Amygdala (tissue), 56 donors: Measurements from ENCODE around the gene CLEC18A.

Source experiments
- DNase-seq, 56 donors: peaks; one replicate each; lab custom pipeline; 2025; lab: John Stamatoyannopoulos, UW

Gene CLEC18A

GRCh38 chr16:69929480-69929879 is 21.7 kb upstream of the CLEC18A start:
- DNase-seq = no peak

DNA sequence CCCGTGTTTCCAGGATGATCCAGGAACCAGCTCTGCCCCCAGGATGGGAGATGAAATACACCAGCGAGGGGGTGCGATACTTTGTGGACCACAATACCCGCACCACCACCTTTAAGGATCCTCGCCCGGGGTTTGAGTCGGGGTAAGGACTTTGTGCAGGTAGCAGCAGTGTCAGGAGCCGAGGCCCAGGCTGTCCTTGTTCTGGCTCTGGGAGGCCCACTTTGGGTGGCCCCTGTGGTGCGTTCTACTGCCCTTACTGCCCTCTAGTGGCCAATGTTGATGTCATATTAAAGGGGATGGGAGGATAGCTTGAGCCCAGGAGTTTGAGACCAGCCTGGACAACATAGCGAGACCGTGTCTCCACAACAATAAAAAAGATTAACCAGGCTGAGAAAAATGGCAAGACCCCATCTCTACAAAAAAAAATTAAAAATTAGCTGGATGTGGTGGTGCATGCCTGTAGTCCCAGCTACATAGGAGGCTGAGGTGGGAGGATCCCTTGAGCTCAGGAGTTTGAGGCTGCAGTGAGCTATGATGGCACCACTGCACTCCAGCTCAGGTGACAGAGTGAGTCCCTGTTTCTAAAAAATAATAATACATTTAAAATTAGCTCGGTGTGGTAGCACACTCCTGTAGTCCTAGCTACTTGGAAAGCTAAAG is 20.9 kb upstream of the CLEC18A start:
- peak in 22 of 56 donors; percentile 10 to 55 (median 26) for DNase-seq

DNA sequence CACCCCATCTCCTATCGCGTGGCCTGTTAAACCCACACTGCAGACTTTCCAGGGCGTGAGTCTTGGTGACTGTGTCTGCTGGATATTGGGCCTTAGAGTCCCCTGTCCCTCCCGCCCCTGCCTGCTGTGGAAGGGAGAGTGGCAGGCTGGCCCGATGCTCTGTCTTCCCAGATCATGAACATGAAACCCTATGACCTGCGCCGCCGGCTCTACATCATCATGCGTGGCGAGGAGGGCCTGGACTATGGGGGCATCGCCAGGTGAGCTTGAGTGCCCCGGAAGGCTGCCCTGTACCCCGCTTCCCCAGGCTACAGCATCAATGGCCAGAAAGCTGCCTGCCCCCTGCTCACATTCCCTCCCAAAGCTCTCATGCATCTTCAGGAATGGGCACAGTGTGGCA is 19.5 kb upstream of the CLEC18A start:
- DNase-seq = no peak

GRCh38 chr16:69932228-69932627 is 18.9 kb upstream of the CLEC18A start:
- peak in 31 of 56 donors; percentile 8 to 78 (median 43) for DNase-seq

DNA sequence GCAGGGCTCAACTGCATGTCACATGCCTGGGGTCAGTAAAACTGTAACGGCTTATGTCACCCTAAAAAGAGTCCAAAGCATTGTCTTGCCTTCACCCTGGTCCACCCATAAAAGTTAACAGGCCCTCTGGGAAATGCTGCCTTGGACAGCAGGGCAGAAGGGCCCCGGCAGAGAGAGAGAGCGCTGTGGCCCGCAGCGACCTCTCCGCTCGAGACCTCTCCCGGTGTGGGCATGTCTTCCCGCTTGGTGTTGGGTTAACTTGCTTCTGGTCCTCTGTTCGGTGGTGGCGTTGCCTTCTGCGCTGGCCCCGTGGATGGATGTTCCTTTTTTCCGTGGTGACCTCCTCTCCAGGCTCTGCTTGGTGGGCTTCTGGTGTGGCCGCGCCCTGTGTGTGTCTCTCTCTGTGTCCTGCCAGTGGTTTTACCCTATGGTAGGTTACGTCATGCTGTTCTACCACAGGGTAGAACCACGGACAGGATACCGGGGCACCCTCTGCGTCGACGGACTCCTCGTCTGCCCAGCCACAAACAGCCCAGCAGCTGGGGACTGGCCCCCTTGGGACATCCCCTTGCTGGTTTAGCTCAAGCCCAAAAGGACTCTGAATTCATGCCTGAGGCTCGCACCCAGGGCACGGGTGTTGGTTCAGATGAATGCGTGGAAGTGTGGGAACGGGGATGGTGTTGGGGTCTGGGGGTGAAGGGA is 18.3 kb upstream of the CLEC18A start:
- DNase-seq = peak in 1 of 56 donors; percentile 43

DNA sequence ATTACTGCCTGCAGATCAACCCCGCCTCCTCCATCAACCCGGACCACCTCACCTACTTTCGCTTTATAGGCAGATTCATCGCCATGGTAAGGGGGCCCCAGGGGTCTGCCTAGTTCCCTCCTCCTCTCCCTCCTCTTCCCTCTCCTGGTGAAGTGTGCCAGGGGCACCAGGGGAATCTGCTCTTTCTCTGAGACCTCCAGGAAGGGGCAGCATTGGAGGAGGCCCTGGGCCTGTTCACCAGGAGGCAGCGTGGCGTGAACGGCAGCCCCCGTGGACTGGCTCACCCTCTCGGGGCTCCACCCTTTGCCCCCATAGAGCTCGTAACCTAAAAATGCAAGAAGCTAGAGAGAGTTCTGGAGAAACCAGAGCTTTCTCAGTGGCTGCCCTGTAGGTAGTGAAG is 17.1 kb upstream of the CLEC18A start:
- no peak for DNase-seq

GRCh38 chr16:69934751-69935150 is 16.4 kb upstream of the CLEC18A start:
- no peak for DNase-seq

DNA sequence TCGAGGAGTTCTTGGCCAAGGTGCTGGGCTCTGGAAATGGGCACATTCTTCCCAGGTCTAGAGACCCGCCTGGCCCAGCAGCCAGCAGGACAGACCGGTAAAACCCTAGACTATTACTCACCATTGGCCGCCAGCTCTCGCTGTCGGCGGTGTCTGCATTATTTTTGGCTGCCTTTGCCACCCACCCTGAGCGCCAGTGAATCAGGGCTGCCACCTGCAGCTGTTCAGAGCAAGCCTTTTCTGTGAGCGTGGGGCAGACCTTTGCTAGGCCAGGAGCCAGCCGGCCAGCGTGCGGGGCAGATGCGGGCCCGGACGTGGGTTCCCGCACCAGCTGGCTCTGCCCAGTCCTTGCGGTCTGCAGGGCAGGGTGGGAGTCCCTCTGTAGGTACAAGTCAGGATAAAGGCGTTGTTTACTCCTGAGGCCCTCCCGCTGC is 15.8 kb upstream of the CLEC18A start:
- DNase-seq = peak in 5 of 56 donors; percentile 5 to 24 (median 11)

GRCh38 chr16:69935740-69936139 is 15.4 kb upstream of the CLEC18A start:
- DNase-seq = no peak

- no peak for DNase-seq
Measured at GRCh38 chr16:69936252-69936651, 14.9 kb upstream of the CLEC18A start.

GRCh38 chr16:69936751-69937211 is 14.4 kb upstream of the CLEC18A start:
- DNase-seq = no peak

DNA sequence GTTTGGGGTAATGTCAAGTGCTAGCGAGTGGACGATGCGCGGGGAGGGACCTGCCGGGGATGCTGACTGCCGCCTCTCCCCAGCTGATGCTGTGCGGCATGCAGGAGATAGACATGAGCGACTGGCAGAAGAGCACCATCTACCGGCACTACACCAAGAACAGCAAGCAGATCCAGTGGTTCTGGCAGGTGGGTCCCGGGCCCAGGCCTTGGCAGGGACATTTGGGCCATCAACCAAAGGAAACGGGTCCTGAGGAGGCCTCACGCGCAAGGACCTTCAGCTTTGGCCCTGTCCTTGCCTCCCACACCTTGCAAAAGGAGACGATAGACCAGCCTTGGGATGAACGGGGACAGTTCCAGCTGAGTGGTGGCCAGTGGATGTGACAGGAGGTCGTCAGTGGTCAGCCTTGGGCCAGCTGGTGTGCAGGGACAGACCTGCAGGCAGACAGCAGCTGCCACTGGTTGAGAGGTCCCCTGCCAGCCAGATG is 13.6 kb upstream of the CLEC18A start:
- peak in 41 of 56 donors; percentile 15 to 76 (median 40) for DNase-seq

DNA sequence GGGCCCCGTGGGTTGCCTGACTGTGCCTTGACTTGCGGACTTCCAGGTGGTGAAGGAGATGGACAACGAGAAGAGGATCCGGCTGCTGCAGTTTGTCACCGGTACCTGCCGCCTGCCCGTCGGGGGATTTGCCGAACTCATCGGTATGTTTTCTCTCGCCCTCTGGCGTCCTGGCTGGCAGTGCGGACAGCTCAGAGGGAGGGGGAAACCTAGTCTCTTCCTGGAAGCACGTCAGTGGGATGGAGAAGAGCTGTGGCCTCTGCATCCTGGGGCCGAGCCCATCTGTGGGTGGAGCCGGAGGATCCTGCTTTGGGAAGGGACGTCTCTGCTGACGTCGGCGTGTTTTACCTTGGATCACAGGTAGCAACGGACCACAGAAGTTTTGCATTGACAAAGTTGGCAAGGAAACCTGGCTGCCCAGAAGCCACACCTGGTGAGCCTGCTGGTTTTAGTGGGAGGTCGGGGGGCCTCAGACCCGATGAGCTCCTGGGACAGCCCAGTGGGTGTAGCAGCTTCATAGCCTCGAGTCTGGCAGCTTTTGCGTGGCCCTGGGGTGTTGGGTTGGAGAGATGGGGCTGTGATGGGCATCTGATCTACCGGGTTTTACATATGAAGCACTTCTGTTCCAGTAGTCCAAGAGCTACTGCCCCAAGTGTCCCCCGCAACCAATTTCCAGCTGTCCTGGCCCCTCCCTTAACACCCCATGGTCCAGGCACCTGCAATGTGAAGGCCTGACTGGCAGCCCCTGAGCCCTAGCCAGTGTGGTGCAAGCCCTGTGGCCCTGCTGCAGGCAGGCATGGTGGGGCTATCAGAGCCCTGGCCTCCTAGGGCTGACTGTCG is 11.9 kb upstream of the CLEC18A start:
- DNase-seq = no peak

DNA sequence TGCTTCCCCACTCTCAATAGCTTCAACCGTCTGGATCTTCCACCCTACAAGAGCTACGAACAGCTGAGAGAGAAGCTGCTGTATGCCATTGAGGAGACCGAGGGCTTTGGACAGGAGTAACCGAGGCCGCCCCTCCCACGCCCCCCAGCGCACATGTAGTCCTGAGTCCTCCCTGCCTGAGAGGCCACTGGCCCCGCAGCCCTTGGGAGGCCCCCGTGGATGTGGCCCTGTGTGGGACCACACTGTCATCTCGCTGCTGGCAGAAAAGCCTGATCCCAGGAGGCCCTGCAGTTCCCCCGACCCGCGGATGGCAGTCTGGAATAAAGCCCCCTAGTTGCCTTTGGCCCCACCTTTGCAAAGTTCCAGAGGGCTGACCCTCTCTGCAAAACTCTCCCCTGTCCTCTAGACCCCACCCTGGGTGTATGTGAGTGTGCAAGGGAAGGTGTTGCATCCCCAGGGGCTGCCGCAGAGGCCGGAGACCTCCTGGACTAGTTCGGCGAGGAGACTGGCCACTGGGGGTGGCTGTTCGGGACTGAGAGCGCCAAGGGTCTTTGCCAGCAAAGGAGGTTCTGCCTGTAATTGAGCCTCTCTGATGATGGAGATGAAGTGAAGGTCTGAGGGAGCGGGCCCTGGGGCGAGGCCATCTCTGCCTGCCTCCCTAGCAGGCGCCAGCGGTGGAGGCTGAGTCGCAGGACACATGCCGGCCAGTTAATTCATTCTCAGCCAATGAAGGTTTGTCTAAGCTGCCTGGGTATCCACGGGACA is 11.1 kb upstream of the CLEC18A start:
- no peak for DNase-seq

DNA sequence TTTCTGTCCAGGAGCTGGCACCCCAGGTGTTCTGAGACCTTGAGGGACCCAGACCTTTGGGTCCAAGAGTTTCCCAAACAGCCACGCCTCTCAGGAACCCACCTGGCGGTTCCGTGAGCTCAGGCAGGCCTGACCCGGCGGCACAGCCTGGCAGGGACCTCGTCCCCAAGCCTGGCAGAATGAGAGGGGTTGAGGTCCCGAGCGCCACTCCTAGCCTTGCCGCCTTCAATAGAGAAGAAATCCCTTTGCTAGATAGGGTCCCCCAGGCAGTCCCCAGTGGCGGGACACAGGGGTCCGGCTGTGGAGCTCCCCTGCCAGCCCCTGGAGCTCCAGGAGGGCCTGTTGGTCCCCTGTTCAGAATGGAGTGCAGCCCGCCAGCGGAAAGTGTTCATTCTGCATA is 10.5 kb upstream of the CLEC18A start:
- no peak for DNase-seq

DNA sequence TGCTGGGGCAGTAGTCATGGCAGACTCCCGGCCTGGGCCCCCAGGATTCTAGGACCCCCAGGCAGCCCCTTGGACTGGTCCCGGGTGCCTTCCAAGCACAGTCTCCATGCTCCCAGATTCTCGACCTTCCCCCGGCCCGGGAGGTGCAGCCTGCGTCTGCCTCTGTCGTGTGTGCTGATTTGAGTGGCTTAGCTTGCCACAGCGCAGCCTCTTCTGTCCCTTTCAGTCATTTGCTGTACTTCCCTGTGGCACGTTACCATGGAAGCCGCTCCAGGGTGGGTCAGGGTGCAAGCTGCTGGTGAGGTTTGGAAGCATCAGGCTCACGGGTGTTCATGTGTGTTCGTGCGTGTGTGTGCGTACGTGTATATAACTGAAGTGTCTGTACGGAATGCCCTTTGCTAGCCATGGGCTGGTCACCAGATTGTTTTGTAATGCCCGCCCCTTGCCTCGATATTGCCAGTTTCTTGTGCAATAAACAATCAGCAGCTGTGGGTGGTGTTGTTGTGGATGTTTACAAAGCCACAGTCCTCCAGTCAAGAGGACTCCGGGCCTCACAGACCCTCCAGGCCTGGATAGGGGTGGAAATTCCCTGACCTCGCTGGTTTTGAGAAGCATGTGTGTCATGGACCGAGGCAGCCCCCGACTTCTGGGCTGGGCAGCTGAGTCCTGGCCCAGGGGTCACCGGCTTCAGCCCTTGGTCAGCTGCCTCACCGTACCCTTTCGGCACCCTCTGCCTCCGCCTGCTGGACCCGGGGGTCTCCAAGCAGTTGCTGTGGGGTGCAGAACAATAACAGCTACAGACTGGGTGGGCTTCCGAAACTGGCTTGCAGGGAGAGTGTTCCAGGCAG is 9.7 kb upstream of the CLEC18A start:
- no peak for DNase-seq

GRCh38 chr16:69942099-69942491 is 9.0 kb upstream of the CLEC18A start:
- no peak for DNase-seq

- DNase-seq = no peak
Measured at GRCh38 chr16:69942627-69943170, 8.4 kb upstream of the CLEC18A start.
